ENCODE data around the gene ANKRD1. TPM values are rescaled to one million over a fixed set of nuclear protein-coding genes. Genes with fewer than 3 reads are reported as not detected.

ANKRD1 gene
- total RNA-seq, 2 donors from 2014 or later, result 0.52 to 4.3 TPM

DNA sequence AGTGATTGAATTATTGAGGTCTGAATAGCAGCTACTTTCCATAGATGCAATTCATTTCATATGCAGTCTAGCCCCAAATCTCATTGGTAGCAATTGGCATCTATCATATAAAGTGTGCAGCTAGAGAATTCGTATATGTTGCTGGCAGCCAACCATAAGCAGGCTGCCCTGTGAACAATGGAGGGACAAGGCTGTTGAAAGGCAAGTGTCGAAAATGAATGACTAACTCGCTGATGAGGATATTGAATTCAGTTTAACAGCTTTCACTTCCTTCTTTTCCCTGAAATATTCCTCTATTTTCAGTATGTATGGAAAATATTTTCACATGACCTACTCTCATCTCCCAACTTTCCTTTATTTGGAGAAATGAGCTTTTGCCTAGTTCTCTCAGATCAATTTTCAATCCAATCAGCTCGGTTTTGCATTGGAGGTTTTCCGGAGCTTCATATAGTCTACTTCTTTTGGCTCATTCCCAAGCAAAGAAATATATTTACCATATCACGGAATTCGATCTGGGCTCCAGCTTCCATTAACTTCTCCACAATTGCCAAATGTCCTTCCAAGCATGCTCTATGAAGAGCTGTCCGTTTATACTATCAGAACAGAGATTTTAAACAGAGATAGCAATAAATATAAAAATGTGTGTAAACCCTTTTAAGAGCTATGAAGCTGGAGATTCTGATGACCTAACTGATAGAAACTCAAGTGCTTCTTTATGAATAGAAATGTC, 3.5 kb downstream of the ANKRD1 start:
- Histone ChIP-seq H3K9me3 (no peaks in the 10 kb centered on the region), H3K27ac (no peak overlapping the region), H3K4me1 (no peaks in the 10 kb centered on the region), H3K27me3 (no peaks in the 10 kb centered on the region), H3K36me3 (replicated peaks in 1 of 2; ENCODE audit: insufficient read depth in 1 of 2, low read depth in 2 of 2) (no peaks in the 10 kb centered on the region), H3K4me3 (no peak overlapping the region)
- ATAC-seq, result no peak
- intact Hi-C loops (cut with DNase I), result loop anchor here (10.0 kb wide), 1 partner anchor 327 kb away; no protein-coding TSS in a partner anchor
- 69 to 75% methylated on average over 8 of the region's 8 CpGs for WGBS, 2 donors
- DNase-seq, result no peak
- no peak for TF ChIP-seq POLR2A (IDR thresholded peaks at IDR 0.05)
- TF ChIP-seq, protein P1, sequence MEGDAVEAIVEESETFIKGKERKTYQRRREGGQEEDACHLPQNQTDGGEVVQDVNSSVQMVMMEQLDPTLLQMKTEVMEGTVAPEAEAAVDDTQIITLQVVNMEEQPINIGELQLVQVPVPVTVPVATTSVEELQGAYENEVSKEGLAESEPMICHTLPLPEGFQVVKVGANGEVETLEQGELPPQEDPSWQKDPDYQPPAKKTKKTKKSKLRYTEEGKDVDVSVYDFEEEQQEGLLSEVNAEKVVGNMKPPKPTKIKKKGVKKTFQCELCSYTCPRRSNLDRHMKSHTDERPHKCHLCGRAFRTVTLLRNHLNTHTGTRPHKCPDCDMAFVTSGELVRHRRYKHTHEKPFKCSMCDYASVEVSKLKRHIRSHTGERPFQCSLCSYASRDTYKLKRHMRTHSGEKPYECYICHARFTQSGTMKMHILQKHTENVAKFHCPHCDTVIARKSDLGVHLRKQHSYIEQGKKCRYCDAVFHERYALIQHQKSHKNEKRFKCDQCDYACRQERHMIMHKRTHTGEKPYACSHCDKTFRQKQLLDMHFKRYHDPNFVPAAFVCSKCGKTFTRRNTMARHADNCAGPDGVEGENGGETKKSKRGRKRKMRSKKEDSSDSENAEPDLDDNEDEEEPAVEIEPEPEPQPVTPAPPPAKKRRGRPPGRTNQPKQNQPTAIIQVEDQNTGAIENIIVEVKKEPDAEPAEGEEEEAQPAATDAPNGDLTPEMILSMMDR (IDR thresholded peaks at IDR 0.05), result no peak

DNA sequence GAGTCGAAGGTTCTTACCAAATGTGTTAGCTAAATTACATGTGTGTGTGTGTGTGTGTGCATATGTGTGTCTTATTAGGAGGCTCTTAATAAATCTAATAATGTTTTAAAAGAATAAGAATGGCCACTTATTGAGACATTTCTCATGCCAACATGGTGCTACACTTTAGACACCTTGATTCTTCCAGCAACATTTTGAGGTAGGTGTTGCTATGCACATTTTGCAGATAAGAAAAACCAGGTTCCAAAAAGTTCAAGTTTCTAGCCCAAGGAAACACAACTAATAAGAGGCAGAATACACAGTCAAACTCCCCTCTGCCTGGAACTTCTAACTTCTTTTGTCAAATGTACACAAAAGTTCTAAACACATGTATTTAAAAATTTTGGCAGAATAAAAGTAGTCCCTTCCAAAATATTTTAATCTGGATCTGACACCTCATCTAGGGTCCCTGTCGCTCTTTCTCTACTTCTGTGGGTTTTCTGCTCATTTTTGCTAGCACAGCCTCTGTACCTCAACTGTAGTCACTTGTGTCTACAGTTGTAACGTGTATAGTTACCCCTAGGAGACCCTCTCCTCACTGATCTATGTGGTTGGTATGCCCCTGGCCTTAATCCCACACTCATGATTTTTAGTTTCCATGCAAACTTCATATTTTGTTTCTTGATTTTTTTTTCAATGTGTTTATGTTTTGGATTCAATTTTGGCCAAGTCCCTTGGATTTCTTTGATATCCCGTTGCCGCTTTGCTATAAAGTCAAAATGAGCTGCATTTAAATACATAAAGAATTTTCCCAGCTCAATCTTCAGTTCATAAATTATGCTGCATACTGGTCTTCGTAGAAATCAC, 4.3 kb downstream of the ANKRD1 start:
- DNase-seq (no peak), ATAC-seq (no peak)
- Histone ChIP-seq H3K27me3 (no peaks in the 10 kb centered on the region), H3K4me3 (no peak overlapping the region), H3K36me3 (replicated peaks in 1 of 2; ENCODE audit: insufficient read depth in 1 of 2, low read depth in 2 of 2) (no peaks in the 10 kb centered on the region), H3K27ac (no peak overlapping the region), H3K9me3 (no peaks in the 10 kb centered on the region), H3K4me1 (no peaks in the 10 kb centered on the region)
- WGBS, 2 donors, result 81 to 84% methylated on average over 6 of the region's 6 CpGs
- TF ChIP-seq POLR2A (IDR thresholded peaks at IDR 0.05), result no peak
- TF ChIP-seq, protein P1 (IDR thresholded peaks at IDR 0.05), result no peak
- intact Hi-C loops (cut with DNase I), result loop anchor here (10.0 kb wide), 1 partner anchor 328 kb away; no protein-coding TSS in a partner anchor

DNA sequence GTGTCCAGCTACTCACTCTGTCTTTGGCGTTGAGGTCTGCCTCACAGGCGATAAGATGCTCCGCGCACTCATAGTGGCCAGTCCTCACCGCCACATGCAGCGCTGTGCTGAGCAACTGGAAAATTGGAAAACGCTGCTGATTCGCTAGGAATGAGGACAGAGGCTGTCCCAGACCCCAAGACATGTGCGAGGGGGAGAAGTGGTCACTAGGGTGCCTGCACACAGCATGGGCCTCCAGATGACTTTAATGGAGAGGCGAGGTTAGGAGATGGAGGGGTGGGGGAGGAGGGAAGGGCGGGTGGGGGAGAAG, 5.2 kb downstream of the ANKRD1 start:
- ATAC-seq (no peak), DNase-seq (no peak)
- H3K36me3 ChIP-seq (replicated peaks in 1 of 2; ENCODE audit: insufficient read depth in 1 of 2, low read depth in 2 of 2), result no peaks in the 10 kb centered on the region
- no peak overlapping the region for H3K4me3 ChIP-seq
- no peaks in the 10 kb centered on the region for H3K9me3 ChIP-seq
- H3K4me1 ChIP-seq, result no peaks in the 10 kb centered on the region
- H3K27me3 ChIP-seq, result no peaks in the 10 kb centered on the region
- H3K27ac ChIP-seq, result no peak overlapping the region
- WGBS, 2 donors, result 66 to 74% methylated on average over 10 to 11 of the region's 11 CpGs
- TF ChIP-seq POLR2A (IDR thresholded peaks at IDR 0.05), result no peak
- TF ChIP-seq, protein P1 (IDR thresholded peaks at IDR 0.05), result no peak
- intact Hi-C loops (cut with DNase I), result loop anchor here (10.0 kb wide), 1 partner anchor 329 kb away; no protein-coding TSS in a partner anchor

DNA sequence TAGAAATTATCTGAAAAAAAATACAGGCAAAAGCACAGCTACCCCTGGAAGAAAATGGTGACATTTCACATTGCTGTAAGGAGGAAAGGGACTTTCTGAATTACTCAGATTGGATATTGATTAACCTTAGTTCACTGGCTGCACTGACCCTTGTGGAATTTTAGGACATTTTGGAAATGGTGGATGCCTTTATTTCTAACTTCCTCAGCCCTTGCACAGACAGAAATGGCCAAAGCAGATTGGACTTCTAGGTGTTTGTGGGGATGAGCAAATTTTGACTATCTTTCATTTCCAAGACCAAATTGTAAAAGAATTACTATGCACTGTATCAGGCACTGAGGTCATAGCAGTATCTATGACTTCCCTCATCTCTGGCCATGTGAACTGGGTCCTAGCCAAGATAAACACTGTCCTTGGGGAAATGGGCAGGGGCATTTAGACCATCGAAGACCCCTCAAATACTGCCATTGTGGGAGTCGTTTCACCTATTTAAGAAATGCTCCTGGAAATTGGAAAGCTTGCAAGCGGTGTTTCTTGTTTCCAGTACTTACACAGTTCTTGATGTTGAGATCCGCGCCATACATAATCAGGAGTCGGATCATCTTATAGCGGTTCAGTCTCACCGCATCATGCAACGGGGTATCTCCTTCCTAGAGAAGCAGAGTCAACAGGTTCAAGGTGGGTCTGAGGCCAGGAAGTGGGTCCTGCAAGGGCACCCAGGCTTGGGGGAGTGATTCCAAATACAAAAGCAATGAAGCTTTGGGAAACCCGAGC, 5.7 kb downstream of the ANKRD1 start:
- Histone ChIP-seq H3K9me3 (no peaks in the 10 kb centered on the region), H3K36me3 (replicated peaks in 1 of 2; ENCODE audit: insufficient read depth in 1 of 2, low read depth in 2 of 2) (no peaks in the 10 kb centered on the region), H3K27me3 (no peaks in the 10 kb centered on the region), H3K4me3 (no peak overlapping the region), H3K4me1 (no peaks in the 10 kb centered on the region), H3K27ac (no peak overlapping the region)
- intact Hi-C loops (cut with DNase I), result loop anchor here (10.0 kb wide), 1 partner anchor 330 kb away; no protein-coding TSS in a partner anchor
- 57 to 75% methylated on average over 10 of the region's 10 CpGs for WGBS, 2 donors
- TF ChIP-seq, protein P1 (IDR thresholded peaks at IDR 0.05), result no peak
- TF ChIP-seq POLR2A (IDR thresholded peaks at IDR 0.05), result no peak
- no peak for ATAC-seq
- no peak for DNase-seq
